ENCODE results near the gene EI24.

- TF ChIP-seq EZH2 (IDR thresholded peaks at IDR 0.05; ENCODE audit: low read length): no peak
- no peak for TF ChIP-seq CTCF (optimal IDR thresholded peaks at IDR 0.05 in 1 of 3, IDR thresholded peaks at IDR 0.05 in 1 of 3, conservative IDR thresholded peaks at IDR 0.05 in 1 of 3; ENCODE audit: extremely low read depth in 1 of 3, insufficient read depth in 2 of 3, low read length in 3 of 3)
These were observed 9.5 kb downstream of the EI24 start for GRCh38 chr11:125578783-125579182.

Measured in keratinocyte (primary cell).